GM18519 (cell line): Measurements from ENCODE around the gene CPAMD8.

Experiments
- ATAC-seq: cut with Tn5 transposase; IDR thresholded peaks from one replicate; pipeline ENCODE4 v1.9.1; 2021; ENCODE audit warnings: mild to moderate bottlenecking, moderate library complexity; ENCODE audit not compliant: unreplicated experiment, low FRiP score

Gene CPAMD8

GRCh38 chr19:16896146-16897028 lies 130.2 kb downstream of the CPAMD8 start:
- no peak for ATAC-seq

GRCh38 chr19:16895467-16896145 lies 131.0 kb downstream of the CPAMD8 start:
- ATAC-seq = no peak

- ATAC-seq = no peak
These were observed 132.5 kb downstream of the CPAMD8 start for GRCh38 chr19:16894080-16894479.

DNA sequence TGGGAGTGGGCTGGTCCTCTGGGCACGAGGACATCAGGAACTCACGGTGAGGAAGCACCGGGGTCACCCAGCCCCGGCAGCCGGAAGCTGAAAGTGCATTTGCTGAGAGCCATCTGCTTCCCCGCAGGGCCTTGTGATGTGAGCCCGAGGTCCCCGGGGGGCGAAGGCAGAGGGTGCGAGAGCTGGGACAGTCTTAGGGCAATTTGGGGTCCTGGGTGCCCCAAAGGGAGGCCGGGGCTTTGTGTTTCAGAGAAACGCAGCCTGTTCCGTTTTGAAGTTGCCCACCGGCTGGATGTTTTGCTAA lies 133.0 kb downstream of the CPAMD8 start:
- no peak for ATAC-seq

GRCh38 chr19:16892868-16893685 lies 133.5 kb downstream of the CPAMD8 start:
- no peak for ATAC-seq

GRCh38 chr19:16892436-16892835 lies 134.2 kb downstream of the CPAMD8 start:
- ATAC-seq = no peak

- no peak for ATAC-seq
These were observed 134.8 kb downstream of the CPAMD8 start for GRCh38 chr19:16891696-16892382.

DNA sequence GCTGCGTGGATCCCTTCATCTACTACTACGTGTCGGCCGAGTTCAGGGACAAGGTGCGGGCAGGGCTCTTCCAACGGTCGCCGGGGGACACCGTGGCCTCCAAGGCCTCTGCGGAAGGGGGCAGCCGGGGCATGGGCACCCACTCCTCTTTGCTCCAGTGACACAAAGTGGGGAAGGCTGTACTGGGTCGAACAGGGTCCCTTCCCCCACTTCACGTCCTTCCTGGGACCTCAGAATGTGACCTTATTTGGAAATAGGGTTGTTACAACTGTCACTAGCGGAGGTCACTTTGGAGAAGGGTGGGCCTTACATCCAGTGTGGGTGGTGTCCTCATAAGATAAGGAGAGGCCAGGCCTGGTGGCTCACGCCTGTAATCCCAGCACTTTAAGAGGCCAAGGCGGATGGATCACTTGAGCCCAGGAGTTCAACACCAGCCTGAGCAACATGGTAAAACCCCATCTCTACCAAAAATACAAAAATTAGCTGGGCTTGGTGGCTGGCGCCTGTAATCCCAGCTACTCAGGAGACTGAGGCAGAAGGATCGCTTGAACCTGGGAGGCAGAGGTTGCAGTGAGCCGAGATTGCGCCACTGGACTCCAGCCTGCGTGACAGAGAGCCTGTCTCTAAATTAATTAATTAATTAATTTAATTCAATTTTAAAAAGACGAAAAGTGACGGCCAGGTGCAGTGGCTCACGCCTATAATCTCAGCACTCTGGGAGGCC lies 136.0 kb downstream of the CPAMD8 start:
- no peak for ATAC-seq

DNA sequence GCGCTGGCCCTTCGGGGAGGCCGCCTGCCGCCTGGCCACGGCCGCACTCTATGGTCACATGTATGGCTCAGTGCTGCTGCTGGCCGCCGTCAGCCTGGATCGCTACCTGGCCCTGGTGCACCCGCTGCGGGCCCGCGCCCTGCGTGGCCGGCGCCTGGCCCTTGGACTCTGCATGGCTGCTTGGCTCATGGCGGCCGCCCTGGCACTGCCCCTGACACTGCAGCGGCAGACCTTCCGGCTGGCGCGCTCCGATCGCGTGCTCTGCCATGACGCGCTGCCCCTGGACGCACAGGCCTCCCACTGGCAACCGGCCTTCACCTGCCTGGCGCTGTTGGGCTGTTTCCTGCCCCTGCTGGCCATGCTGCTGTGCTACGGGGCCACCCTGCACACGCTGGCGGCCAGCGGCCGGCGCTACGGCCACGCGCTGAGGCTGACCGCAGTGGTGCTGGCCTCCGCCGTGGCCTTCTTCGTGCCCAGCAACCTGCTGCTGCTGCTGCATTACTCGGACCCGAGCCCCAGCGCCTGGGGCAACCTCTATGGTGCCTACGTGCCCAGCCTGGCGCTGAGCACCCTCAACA lies 136.6 kb downstream of the CPAMD8 start:
- ATAC-seq = no peak

DNA sequence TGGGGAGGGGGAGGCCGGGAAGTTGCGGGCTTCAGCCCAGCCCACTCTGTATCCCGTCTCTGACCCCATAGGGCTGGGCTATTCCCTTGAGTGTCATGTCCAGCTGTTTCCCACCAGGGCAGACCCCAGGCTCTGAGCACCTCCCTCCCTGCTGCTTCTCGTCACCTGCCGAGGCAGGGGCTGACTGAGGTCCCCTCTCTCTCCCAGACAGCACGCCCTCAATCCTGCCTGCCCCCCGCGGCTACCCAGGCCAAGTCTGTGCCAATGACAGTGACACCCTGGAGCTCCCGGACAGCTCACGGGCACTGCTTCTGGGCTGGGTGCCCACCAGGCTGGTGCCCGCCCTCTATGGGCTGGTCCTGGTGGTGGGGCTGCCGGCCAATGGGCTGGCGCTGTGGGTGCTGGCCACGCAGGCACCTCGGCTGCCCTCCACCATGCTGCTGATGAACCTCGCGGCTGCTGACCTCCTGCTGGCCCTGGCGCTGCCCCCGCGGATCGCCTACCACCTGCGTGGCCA lies 137.2 kb downstream of the CPAMD8 start:
- no peak for ATAC-seq

DNA sequence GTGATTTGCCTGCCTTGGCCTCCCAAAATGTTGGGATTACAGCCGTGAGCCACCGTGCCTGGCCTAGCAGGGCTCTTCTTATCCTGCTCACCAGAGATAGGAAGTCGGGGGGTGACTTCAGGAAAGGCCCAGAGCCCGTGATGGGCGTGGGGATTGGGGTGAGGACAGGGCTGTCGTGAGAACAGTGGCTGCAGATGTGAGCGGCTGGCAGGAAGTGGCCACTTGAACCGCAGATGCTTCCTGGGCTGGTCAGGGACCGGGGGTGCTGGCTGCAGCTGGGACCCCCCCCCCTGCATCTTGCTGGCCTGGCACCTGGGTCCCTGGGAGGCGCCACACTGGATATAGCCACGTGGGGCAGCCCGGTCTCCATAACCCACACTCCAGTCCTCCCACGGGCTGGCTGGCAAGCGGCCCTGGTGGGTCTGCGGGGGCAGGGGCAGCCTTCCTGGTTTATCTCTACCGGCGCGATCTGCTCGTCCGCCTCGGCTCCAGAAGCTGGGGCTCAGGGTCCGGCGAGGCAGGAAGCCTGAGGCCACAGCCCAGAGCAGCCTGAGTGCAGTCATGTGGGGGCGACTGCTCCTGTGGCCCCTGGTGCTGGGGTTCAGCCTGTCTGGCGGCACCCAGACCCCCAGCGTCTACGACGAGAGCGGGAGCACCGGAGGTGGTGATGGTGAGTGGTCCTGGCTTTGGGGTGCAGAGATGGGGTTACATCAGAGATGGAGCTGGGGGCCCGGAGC lies 137.8 kb downstream of the CPAMD8 start, which contains the start of gene F2RL3:
Gene F2RL3 (plus strand): TSS at position 371 of the 737 bp plus-strand sequence. CDS start 191 bp downstream, at position 562.
- ATAC-seq = no peak

DNA sequence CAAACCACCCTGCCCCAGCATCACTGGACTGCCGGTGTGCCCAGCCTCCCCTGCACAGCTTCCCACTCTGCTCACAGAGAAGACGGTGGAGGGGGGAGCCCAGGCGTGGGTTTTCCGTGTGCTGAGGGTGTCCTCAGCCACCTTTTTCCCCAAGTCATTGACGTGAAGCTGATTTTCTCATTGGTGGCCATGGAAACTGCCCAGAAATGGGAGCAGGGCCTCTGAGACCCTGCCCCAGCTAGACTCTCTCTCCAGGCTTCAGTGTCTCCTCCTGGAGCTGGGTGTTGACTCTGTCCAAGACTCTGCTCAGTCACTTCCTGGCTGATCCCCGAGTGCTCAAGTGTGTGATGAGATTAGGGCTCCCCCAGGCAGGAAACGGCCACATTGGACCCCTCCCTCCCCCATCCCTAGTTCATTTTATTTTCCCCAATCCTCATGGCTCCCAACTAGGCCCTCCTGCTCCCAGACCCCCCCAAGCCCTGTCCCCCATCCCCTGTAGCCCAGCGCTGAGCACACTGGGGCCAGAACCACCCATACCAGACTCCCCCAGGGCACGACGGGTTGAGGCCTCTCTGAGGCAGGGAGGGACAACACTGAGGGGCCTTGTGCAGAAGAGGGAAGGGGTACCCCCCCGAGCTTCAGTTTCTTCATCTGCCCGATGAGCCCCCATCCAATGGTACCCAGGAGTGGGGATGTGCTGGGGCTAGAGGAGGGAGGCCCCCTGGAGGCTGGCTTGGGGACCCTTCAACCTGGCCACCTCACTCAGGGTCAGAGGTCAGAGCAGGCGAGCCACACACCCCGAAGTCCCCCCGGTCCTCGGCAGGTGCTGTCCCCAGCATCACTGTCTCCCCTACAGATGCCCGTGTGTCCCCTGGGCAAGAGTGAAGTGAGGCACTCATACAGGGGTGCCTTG lies 139.0 kb downstream of the CPAMD8 start:
- no peak for ATAC-seq

DNA sequence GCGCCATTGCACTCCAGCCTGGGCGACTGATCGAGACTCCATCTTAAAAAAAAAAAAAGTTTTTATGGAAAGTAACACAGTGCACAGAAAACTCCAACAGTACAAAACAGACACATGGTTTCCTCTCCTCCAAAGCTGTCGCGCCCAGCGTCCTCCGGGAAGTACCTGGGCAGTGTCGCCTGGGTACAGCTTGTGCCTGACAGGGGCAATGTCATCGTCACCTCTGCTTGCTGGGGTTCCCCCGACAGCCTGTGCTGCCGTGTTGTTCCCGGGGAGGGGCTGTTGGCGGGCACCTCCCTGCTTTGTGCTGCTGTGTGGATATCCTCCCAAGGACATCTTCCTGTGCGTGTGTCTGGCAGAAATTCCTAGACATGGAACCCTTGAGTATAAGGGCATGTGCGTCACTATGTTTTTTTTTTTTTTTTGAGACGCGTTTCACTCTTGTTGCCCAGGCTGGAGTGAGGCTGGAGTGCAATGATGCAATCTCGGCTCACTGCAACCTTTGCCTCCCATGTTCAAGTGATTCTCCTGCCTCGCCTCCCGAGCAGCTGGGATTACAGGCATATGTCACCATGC lies 140.2 kb downstream of the CPAMD8 start:
- no peak for ATAC-seq

DNA sequence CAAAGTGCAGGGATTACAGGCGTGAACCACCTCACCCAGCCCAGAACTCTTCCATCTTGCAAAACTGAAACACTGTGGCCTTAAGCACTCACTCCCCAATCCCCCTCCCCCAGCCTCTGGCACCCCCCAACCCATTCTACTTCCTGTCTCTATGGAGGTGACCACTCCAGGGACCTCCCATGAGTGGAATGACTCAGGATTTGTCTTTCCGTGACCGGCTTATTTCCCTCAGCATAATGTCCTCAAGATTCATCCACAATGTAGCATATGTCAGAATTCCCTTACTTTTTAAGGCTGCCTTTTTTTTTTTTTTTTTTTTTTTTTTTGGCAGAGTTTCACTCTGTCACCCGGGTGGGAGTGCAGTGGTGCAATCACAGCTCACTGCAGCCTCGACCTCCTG lies 141.4 kb downstream of the CPAMD8 start:
- ATAC-seq = no peak

GRCh38 chr19:16883522-16883921 lies 143.1 kb downstream of the CPAMD8 start:
- ATAC-seq = no peak

DNA sequence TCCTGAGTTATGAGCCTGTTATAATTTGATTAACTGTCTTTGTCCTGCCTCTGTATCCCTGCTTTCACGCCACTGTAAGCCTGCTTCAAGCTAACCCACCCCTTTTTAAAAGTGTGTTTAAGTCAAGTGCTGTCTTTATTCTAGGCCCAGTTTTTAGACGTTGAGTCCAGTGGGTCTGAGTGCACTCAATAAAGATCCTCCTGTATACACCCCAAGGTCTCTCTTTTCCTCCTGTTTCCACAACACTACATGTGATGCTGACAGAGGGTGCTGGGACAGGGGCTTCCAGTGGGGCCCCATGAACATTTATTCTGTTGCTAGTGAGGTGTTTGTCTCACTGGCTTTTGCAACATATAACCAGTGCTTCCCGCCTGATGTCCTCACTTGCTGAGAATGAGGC lies 144.5 kb downstream of the CPAMD8 start:
- no peak for ATAC-seq

- ATAC-seq = no peak
These were observed 145.6 kb downstream of the CPAMD8 start for GRCh38 chr19:16880884-16881554.
